Measurements from ENCODE around the gene MAN1A2.

- TF ChIP-seq CTCF (IDR thresholded peaks at IDR 0.05; ENCODE audit: poor library complexity, severe bottlenecking): no peak
- no peak for TF ChIP-seq EZH2 (IDR thresholded peaks at IDR 0.05; ENCODE audit: borderline replicate concordance, insufficient read depth, low read length, poor library complexity, severe bottlenecking)
- no peak for TF ChIP-seq TAF1 (IDR thresholded peaks at IDR 0.05; ENCODE audit: low read depth)
Observed at GRCh38 chr1:117389284-117389683, 22.0 kb downstream of the MAN1A2 start.
